GM10248 (cell line): ENCODE measurements around the gene ABTB1.

Source experiments
- CTCF ChIA-PET: fragments of 300-600 bp; sonication (Branson Sonifier 250); formaldehyde crosslinking; extraction: SDS; loops from one replicate; lab custom pipeline; 2021; ENCODE audit warnings: antibody characterized with exemption; lab: Yijun Ruan, JAX
- POLR2A ChIA-PET: fragments of 350-650 bp; sonication (Branson Sonifier 250); formaldehyde crosslinking; extraction: SDS; loops from one replicate; lab custom pipeline; 2020; ENCODE audit warnings: antibody characterized with exemption; lab: Yijun Ruan, JAX
- DNase-seq: peaks from one replicate; pipeline ENCODE4 v3.0.0; 2012; ENCODE audit errors: extremely low spot score
- TF ChIP-seq, protein P1 (sequence below): IDR thresholded peaks from 2 replicates; pipeline ENCODE4 v1.5.1; 2012; ENCODE audit warnings: mild to moderate bottlenecking, low read depth; ENCODE audit errors: extremely low read depth, missing control alignments, control extremely low read depth

Gene ABTB1

DNA sequence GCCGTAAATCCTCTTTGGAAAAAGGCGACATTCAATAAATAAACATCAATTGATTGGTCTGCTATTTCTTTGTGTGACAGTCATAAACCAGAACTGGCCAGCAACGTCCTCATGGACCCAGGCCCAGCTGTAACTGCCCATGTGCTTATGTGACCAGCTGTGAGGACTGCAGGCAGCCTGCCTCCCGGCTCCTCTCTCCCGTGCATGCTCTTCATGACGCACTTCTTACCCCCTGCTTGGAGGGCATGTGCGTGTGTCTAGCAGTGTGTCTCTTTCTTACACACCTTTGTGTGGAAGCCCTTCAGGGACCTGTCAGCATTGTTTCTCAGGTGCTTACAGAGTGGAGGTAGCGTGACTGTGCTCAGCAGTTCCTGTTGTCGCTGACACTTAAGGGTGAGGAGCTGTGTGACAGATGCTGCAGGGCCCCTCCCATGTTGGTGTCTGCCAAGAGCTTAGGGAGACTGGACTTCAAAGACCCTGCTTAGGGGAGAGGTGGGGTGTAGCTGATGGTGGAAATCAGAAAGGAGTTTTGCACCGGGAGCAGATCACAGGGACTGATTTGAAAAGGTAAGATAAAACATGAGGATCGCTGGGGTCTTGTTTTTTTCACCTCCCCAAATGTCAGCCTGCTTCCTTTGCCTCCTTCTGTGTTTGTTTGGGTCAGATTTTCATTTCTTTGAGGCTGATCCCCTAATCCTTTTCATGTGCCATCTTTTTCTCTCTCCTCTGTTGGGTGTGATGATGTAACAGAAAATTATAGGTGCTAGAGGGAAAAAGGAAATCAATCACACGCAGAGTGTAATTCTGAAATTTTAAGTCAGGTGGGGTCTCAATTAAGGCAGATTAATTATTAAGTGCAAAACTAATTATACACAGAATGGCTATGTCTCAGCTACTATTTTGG, 41.7 kb upstream of the ABTB1 start:
- POLR2A ChIA-PET, result no interaction called here
- CTCF ChIA-PET, result interaction anchor here (0.8 to 3.0 kb wide), 3 partner anchors 9 to 21 kb away, joined by 3 to 10 read pairs (median 7); no protein-coding TSS in a partner anchor
- TF ChIP-seq, protein P1, sequence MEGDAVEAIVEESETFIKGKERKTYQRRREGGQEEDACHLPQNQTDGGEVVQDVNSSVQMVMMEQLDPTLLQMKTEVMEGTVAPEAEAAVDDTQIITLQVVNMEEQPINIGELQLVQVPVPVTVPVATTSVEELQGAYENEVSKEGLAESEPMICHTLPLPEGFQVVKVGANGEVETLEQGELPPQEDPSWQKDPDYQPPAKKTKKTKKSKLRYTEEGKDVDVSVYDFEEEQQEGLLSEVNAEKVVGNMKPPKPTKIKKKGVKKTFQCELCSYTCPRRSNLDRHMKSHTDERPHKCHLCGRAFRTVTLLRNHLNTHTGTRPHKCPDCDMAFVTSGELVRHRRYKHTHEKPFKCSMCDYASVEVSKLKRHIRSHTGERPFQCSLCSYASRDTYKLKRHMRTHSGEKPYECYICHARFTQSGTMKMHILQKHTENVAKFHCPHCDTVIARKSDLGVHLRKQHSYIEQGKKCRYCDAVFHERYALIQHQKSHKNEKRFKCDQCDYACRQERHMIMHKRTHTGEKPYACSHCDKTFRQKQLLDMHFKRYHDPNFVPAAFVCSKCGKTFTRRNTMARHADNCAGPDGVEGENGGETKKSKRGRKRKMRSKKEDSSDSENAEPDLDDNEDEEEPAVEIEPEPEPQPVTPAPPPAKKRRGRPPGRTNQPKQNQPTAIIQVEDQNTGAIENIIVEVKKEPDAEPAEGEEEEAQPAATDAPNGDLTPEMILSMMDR, result no peak
- no peak for DNase-seq

DNA sequence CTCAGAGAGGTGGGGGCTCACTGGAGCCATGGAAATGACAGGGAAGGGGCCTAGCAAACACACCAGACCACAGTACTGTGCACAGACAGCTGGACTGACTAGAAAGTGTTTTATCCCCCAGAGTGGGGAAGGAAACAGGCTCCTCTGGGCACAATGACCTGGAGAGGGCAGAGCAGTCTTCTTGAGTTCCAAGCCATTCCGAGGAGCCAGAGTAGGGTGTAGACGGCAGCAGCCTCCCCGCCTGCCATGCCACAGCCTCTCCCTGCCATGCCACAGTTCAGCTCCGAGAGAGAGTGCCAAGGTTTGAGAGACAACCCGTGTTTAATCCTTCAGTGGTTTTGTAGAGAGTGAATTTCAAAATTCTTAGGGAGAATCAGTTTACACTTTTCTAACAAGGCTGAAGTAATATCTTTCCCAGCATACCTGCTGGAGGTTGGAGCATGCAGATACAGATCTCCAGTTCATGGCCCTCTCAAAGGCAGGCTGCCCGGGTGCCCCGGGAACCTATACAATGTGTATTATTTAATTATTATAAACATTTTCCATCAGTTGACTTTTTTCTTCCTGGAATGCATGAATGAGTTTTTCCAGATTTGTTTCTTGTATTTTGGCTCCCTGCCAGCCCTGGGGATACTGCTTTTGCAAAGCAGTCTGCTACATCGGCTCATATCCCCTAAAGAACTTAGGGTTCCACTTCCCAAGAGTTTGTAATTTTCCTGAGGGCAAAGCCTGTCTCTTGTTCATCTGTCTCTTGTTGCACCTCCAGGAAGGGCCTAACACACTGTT, 40.5 kb upstream of the ABTB1 start:
- TF ChIP-seq, protein P1, result no peak
- ChIA-PET POLR2A (no interaction called here), CTCF (interaction anchor here (2.0 to 2.4 kb wide), 4 partner anchors 11 to 57 kb away, joined by 6 to 11 read pairs (median 6); no protein-coding TSS in a partner anchor)
- DNase-seq, result no peak

DNA sequence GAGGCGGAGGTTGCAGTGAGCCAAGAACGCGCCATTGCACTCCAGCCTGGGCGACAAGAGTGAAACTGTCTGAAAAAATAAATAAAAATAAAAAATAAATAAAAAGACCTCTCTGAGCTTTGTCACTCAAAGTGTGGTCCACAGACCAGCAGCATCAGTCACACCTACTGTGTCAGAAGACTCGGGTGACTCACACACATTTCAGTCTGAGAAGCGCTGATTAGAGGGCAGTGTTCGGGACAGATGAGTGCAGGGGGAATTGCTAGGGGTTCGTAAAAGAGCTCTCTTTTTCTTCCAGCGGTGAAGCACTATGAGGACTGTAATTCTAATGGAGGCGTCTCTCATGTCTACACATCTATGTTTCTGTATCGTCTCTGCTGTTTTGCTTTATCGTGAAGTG, 38.1 kb upstream of the ABTB1 start:
- ChIA-PET CTCF (interaction anchor here (1.0 to 2.6 kb wide), 6 partner anchors 10 to 59 kb away, joined by 3 to 12 read pairs (median 4); no protein-coding TSS in a partner anchor), POLR2A (no interaction called here)
- no peak for DNase-seq
- TF ChIP-seq, protein P1, result no peak

DNA sequence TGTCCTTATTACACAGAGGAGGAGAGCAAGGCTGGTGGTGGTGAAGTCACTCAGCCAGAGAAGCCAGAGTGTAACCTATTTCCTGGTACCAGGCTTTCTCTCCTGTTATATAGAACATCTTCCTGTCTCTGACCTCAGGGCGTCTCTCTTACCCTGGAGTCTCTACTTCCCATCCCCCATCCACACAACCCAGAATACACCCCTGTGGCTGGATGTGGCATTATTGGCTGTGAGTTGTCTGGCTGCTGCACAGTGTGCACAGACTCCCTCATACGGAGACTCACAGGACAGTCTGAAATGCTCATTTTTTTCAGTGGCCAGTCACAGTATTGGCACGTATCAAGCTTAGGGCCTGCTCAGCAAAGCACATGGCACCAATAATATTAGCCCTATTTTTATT, 35.2 kb upstream of the ABTB1 start:
- ChIA-PET POLR2A (no interaction called here), CTCF (interaction anchor here (1.2 to 3.2 kb wide), 3 partner anchors 9 to 14 kb away, joined by 3 to 21 read pairs (median 4); no protein-coding TSS in a partner anchor)
- TF ChIP-seq, protein P1, result no peak
- no peak for DNase-seq

DNA sequence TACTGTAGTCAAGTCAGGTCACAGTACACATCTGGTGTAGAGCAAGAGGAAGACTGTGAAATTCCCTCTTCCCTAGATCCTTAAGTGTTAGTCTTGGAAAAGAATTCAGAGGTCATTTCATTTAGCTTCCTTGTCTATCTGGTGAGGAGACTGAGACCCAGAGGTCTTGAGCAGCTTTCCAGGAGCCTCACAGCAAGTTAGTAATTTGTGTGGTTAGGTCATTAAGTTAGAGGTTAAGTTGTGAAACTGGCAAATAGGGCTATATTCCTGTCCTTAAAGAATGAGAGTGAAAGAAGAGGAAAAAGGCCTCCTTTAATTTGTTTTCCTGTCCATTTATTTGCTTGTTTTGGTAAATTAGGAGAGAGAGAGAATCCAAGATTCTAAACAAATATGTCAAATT, 34.8 kb upstream of the ABTB1 start:
- DNase-seq, result no peak
- ChIA-PET POLR2A (no interaction called here), CTCF (interaction anchor here (0.6 to 3.2 kb wide), 2 partner anchors 11 to 14 kb away, joined by 3 to 21 read pairs; no protein-coding TSS in a partner anchor)
- TF ChIP-seq, protein P1, result no peak
